ENCODE measurements around the gene MYO7A. TPM values are rescaled to one million over a fixed set of nuclear protein-coding genes. Genes with fewer than 3 reads are reported as not detected.

Gene MYO7A
- total RNA-seq, 2 donors from 2014 or later, result 0.29 to 0.42 TPM

DNA sequence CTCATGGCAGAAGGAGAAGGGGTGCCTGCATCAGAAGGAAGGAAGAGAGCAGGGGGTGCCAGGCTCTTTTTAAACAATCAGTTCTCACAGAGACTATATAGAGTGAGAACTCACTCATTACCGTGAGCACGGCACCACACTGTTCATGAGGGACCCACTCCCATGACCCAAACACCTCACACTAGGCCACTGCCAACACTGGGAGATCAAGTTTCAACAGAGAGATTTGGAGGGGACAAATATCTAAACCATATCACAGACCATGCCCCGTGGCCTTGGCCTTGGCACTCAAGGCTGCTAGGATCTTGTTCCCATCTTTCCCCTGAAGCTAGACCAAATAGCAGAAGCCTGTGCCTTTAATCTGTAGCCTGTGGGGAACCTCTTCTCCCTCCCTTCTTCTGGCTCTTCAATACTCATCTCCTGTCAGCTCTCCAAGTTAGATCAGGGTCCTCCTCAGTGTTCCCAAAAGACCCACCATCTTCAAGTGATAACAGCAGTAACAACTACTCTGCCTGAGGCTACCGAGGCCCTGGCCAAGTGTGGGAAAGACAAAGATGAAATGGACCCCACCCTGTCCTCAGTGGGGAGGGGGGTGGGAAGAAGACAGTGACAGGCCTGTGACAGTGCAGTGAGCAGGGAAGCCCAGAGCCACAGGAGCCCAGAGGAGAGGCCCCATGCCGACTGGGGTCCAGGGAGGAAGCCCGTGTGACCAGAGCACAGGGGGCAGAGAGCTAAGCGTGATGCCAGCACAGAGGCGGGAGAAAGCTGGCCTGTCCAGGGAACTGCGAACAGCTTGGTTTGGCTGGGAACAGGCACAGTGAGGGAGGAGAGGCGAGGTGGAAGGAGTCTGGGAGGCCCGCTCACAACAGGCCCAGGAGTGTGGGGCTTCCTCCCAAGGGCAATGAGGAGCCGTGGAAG is 72.6 kb downstream of the MYO7A start:
- ATAC-seq (replicated peaks in 1 of 2) (no peak), DNase-seq (no peak)
- no peaks in the 10 kb centered on the region for H3K9me3 Mint-ChIP-seq
- no peaks in the 10 kb centered on the region for H3K27me3 Mint-ChIP-seq (ENCODE audit: low read depth)
- no peaks in the 10 kb centered on the region for H3K4me1 Mint-ChIP-seq (ENCODE audit: low read depth)
- H3K36me3 Mint-ChIP-seq (ENCODE audit: insufficient read depth in 2 of 2), result no peaks in the 10 kb centered on the region
- no peak overlapping the region for H3K4me3 Mint-ChIP-seq
- H3K27ac Mint-ChIP-seq, result no peak overlapping the region

DNA sequence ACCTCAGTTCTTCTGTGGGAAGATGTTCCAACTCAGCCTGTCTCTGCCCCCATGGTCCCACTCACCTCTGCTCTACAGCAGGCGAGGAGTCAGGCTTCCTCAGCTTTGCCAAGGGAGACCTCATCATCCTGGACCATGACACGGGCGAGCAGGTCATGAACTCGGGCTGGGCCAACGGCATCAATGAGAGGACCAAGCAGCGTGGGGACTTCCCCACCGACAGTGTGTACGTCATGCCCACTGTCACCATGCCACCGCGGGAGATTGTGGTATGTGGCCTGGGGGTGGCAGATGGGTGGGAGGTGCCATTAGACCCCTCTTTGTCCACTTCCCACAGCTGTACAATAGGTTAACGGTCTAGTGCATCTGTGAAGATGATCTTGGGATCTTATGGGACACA is 73.3 kb downstream of the MYO7A start:
- Mint-ChIP-seq H3K27me3 (ENCODE audit: low read depth) (no peaks in the 10 kb centered on the region), H3K36me3 (ENCODE audit: insufficient read depth in 2 of 2) (no peaks in the 10 kb centered on the region), H3K9me3 (no peaks in the 10 kb centered on the region), H3K4me3 (no peak overlapping the region), H3K27ac (no peak overlapping the region), H3K4me1 (ENCODE audit: low read depth) (no peaks in the 10 kb centered on the region)
- ATAC-seq (replicated peaks in 1 of 2) (no peak), DNase-seq (no peak)

DNA sequence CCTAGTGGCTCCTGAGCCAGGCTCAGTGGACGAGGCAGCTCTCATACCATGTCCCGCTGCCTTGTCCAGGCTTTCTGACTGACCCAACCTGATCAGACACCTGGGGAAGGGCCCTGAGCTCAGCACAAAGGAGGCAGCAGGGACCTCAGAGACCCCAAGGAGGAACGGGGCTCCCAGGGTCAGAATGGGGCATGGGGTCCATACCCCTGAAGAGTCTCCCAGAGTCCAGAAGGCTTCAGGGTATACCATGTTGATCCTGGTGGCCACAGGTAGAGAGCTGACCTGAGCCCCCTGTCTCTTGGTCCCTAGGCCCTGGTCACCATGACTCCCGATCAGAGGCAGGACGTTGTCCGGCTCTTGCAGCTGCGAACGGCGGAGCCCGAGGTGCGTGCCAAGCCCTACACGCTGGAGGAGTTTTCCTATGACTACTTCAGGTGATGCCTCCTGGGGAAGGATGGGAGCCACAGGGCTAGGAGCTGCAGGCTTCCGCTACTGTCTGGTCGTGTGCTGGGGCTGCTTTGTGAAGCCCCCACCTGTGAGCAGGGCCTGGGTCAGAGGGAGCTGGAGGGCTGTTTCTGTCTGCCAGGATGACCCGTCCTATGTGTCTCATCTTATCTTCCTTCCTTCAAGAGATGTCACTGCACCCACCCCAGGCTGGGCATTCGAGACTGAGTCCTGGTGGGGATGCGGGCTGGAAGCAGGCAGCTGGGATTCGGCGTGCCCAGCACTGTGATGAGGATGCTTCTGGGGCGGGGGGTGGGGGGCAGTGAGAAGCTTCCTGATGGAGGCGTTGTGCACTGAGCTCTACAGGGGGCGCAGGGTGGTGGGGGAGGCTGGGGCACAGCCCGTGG is 74.2 kb downstream of the MYO7A start:
- Mint-ChIP-seq H3K9me3 (no peaks in the 10 kb centered on the region), H3K4me3 (no peak overlapping the region), H3K27me3 (ENCODE audit: low read depth) (no peaks in the 10 kb centered on the region), H3K27ac (no peak overlapping the region), H3K36me3 (ENCODE audit: insufficient read depth in 2 of 2) (no peaks in the 10 kb centered on the region), H3K4me1 (ENCODE audit: low read depth) (no peaks in the 10 kb centered on the region)
- no peak for DNase-seq
- ATAC-seq (replicated peaks in 1 of 2), result no peak

DNA sequence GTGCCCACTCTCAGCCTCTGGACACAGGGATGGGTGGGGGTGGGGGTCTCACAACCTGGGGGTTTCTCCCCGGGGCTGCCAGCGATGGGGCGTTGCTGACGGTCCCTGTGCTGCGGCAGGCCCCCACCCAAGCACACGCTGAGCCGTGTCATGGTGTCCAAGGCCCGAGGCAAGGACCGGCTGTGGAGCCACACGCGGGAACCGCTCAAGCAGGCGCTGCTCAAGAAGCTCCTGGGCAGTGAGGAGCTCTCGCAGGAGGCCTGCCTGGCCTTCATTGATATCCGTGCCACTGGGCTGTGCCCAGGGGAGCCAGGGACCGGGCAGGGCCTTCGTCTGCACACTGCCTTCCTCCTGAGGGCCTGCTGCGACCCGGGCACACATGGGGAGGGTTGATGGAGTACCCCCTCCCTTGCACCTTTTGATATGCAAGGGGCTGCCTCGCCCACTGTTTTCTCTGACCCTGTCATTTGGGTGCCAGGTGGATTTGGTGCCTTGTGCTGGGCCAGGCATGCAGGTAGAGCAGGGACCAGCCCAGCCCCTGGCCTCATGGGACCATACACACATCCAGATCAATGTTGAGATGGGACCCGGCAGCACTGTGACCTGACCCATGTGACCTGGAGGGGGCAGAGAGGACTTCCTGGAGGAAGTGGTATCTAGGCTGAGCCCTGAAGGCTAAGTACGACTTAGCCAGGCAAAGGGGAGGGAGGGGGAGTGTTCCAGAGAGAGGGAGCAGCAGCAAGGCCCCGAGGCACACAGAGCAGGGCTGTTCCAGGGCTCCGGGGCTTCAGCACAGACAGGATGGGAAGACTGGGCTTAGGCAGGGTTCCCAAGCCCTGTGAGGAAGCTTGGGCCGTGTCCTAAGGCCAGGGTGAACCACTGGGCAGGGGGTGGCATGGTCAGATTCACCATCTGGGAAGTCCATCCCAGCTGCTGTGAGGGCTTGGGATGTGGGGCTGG is 75.2 kb downstream of the MYO7A start:
- H3K27ac Mint-ChIP-seq, result no peak overlapping the region
- H3K4me3 Mint-ChIP-seq, result no peak overlapping the region
- ATAC-seq (replicated peaks in 1 of 2) (no peak), DNase-seq (no peak)
- H3K9me3 Mint-ChIP-seq, result no peaks in the 10 kb centered on the region
- no peaks in the 10 kb centered on the region for H3K4me1 Mint-ChIP-seq (ENCODE audit: low read depth)
- H3K36me3 Mint-ChIP-seq (ENCODE audit: insufficient read depth in 2 of 2), result no peaks in the 10 kb centered on the region
- no peaks in the 10 kb centered on the region for H3K27me3 Mint-ChIP-seq (ENCODE audit: low read depth)

DNA sequence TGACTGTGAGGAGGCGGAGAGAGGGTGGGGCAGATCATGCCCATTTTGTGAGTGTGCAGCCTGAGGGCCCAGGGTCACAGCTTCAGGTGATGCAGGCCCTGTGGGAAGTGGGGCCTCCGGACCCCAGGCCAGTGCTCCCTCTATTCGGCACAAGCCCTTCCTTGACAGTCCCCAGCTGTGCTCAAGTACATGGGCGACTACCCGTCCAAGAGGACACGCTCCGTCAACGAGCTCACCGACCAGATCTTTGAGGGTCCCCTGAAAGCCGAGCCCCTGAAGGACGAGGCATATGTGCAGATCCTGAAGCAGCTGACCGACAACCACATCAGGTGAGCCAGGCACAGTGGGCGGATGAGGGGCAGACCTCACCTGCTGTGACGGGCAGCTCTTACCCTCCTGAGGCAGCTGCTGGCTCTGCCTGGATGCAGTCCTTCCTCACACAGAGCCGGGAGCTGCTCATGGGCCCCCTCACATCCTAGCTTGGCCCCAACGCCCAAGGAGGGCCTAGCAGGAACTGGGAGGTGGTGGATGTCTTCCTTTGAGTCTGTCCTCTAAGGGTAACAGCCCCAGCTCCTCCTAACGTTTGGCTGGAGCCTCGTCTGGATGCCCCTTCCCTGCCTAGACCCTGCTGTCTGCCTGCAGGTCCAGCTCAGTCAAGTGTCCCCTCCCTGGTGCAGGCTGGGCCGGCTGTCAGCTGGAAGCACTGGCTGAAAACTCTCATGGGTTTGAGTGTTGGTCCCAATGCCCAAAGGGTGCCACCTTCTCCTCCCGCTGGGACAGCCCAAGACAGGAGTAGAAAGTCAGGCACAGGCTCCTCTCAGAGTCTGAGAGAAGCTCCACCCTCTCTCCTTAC is 76.1 kb downstream of the MYO7A start:
- no peaks in the 10 kb centered on the region for H3K4me1 Mint-ChIP-seq (ENCODE audit: low read depth)
- no peaks in the 10 kb centered on the region for H3K36me3 Mint-ChIP-seq (ENCODE audit: insufficient read depth in 2 of 2)
- H3K27me3 Mint-ChIP-seq (ENCODE audit: low read depth), result no peaks in the 10 kb centered on the region
- no peak overlapping the region for H3K27ac Mint-ChIP-seq
- no peak overlapping the region for H3K4me3 Mint-ChIP-seq
- no peak for ATAC-seq (replicated peaks in 1 of 2)
- no peak for DNase-seq
- H3K9me3 Mint-ChIP-seq, result no peaks in the 10 kb centered on the region

DNA sequence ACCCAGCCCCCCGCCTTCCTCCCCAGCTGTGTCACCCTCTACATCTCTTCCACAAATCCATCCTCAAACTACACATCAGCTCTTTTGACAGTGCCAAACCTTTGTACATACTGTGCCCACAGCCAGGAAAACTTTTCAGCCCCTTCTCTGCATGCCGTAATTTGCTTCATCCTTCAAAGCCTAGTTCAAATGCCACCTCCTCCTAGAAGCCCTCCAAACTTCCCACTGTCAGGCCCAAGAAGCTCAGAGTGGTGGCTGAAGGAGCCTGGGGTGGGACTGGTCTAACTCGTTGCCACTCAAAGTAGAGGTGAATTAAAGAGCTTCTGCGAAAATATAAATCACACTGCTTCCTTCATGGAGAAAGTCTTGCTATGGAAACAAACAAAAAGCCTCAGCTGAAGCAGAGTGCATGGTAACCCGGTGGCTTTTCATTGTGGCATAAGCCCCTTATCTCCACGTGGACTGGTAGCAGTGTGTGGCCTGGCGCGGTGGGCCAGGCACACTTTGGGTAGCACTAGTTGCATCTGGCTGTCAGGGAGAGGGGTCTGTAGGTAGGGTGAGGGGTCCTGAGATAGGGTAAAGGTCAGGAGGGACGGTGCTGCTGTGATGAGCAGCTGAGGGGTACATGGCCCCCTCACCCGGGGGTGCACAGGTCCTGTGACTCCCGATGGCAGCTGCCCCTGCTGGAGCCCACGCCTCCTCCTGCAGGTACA is 76.9 kb downstream of the MYO7A start:
- ATAC-seq (replicated peaks in 1 of 2) (no peak), DNase-seq (no peak)
- Mint-ChIP-seq H3K27me3 (ENCODE audit: low read depth) (no peaks in the 10 kb centered on the region), H3K9me3 (no peaks in the 10 kb centered on the region), H3K27ac (no peak overlapping the region), H3K4me3 (no peak overlapping the region), H3K36me3 (ENCODE audit: insufficient read depth in 2 of 2) (no peaks in the 10 kb centered on the region), H3K4me1 (ENCODE audit: low read depth) (no peaks in the 10 kb centered on the region)

DNA sequence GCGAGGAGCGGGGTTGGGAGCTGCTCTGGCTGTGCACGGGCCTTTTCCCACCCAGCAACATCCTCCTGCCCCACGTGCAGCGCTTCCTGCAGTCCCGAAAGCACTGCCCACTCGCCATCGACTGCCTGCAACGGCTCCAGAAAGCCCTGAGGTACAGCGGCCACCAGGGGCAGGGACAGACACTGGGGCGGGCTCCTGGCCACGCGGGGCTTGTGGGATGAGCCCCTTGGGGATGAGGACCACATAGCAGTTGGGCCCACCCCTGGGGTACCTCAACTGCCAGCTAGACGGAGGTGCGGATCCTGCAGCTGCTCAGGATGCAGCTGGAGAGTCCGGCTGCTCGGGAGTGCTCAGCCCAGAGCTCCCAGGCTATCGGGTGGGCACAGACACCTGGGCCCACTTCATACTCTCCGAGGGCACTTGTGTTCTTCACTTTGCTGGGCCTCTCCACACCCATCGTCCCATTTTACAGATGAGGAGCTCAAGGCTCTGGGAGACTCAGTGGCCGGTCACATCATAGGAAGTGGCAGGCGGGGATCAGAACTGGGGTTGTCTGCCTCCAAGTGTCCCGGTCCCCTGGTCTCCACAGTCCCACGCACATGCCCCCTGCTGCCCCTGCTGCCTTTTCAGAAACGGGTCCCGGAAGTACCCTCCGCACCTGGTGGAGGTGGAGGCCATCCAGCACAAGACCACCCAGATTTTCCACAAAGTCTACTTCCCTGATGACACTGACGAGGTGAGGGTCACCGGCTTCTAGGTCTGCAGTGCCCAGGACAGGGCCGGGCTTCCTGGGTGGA is 77.6 kb downstream of the MYO7A start:
- Mint-ChIP-seq H3K4me1 (ENCODE audit: low read depth) (no peaks in the 10 kb centered on the region), H3K27me3 (ENCODE audit: low read depth) (no peaks in the 10 kb centered on the region), H3K36me3 (ENCODE audit: insufficient read depth in 2 of 2) (no peaks in the 10 kb centered on the region), H3K9me3 (no peaks in the 10 kb centered on the region), H3K4me3 (no peak overlapping the region), H3K27ac (no peak overlapping the region)
- no peak for DNase-seq
- no peak for ATAC-seq (replicated peaks in 1 of 2)

DNA sequence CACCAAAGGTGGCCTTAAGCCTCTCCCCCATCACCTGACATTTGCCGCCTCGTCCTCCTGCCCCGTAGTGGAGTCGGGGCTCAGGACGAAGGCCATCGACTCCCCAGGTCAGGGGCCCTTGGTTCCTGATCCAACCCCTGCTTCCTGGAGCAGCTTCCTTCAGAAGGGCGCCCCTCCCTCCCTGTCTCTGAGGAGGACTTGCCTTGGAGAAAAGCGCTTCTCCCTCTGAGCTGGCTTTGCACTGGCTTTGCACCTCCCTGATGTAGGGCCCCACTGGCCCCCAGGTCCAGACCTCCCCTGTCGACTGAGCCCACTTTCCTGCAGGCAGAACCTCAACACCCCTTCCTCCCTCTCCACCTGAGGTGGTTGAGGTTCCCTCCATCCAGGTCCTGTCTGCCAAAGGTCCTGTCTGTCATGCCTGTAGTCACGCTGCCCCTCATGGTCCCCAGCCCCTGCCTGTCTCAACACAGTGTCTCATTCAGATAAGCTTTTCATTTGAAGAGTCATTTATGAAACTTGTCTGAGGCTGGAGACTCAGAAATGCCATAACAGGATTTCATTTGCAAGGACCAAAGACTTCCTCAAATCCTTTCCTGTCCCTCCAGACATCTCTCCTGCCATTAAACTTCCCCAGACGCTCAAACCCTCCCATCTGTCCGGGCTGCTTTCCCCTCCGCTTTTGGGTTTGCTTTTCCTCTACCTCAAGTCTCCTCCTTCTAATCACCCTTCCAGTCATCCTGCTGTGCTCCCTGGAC is 78.4 kb downstream of the MYO7A start:
- Mint-ChIP-seq H3K36me3 (ENCODE audit: insufficient read depth in 2 of 2) (no peaks in the 10 kb centered on the region), H3K4me3 (no peak overlapping the region), H3K4me1 (ENCODE audit: low read depth) (no peaks in the 10 kb centered on the region), H3K9me3 (no peaks in the 10 kb centered on the region), H3K27ac (no peak overlapping the region), H3K27me3 (ENCODE audit: low read depth) (no peaks in the 10 kb centered on the region)
- DNase-seq (no peak), ATAC-seq (replicated peaks in 1 of 2) (no peak)

DNA sequence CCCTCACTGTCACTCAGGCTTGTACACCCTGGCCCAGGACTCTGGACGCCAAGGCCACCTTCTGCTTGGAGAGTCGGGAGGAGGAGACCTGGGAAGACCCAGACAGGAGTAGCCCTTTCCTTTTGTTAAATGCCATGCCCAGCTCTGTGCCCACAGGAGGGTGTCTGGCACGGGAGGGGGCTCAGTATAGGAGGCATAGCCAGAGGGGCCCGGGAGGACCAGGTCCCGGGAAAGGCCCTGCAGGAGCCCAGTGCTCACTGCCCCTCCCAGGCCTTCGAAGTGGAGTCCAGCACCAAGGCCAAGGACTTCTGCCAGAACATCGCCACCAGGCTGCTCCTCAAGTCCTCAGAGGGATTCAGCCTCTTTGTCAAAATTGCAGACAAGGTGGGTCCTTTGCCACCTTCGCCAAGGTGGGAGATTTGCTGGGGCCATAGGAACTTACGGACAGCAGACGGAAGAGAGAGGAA is 79.0 kb downstream of the MYO7A start:
- H3K4me3 Mint-ChIP-seq, result no peak overlapping the region
- DNase-seq, result no peak
- no peaks in the 10 kb centered on the region for H3K36me3 Mint-ChIP-seq (ENCODE audit: insufficient read depth in 2 of 2)
- no peaks in the 10 kb centered on the region for H3K9me3 Mint-ChIP-seq
- H3K4me1 Mint-ChIP-seq (ENCODE audit: low read depth), result no peaks in the 10 kb centered on the region
- H3K27me3 Mint-ChIP-seq (ENCODE audit: low read depth), result no peaks in the 10 kb centered on the region
- ATAC-seq (replicated peaks in 1 of 2), result no peak
- no peak overlapping the region for H3K27ac Mint-ChIP-seq

DNA sequence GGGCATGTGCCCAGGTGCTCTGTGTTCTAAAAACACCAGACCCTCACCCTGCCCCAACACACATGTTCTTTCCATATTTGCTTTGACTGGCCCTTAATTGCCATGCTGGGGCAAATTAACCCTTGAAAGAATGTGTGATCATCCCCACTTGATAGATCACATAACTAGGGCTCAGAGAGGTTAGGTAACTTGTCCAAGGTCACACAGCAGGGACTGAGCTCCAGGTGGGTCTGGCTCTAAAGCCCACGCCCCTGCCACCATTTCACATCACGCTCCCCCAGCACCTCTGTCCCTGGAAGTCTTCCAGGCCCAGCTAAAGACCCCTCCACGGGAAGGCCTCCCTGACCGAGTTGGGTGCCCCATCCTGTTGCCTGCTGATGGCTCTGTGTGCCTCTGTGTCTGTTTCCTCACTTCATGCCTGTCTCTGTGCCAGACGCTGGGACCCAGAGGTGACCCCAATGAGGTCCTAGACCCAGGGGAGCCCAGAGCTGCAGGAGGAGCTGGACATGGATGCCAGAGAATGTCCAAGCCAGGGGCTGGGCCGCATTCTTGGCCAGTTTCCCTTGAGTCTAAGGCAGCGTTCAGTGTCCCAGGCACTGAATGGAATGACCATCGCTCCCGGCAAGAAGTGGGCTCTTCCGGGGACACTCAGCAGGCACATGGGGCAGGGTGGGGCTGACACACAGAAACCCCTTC is 79.7 kb downstream of the MYO7A start:
- ATAC-seq (replicated peaks in 1 of 2) (no peak), DNase-seq (no peak)
- Mint-ChIP-seq H3K27ac (no peak overlapping the region), H3K27me3 (ENCODE audit: low read depth) (no peaks in the 10 kb centered on the region), H3K4me1 (ENCODE audit: low read depth) (no peaks in the 10 kb centered on the region), H3K9me3 (no peaks in the 10 kb centered on the region), H3K36me3 (ENCODE audit: insufficient read depth in 2 of 2) (no peaks in the 10 kb centered on the region), H3K4me3 (no peak overlapping the region)
